HepG2 (cell line): Measurements from ENCODE around the gene MEIG1.
"Not testable (repeated sequence)": the region's sequence is repeated elsewhere in the genome, so short reads cannot be mapped to it uniquely, and the experiment has no call there.

Experiments
- CEBPB ChIP-seq: IDR thresholded peaks from 2 replicates; pipeline ENCODE4 v1.6.1; 2011; ENCODE audit warnings: low read depth, low read length, improper control_type of control experiment, borderline replicate concordance
- CENPX ChIP-seq: sonication (generic); formaldehyde crosslinking; IDR thresholded peaks from 2 replicates; pipeline ENCODE4 v1.9.0; 2021; ENCODE audit warnings: mild to moderate bottlenecking, missing genetic modification reagents, moderate library complexity
- CREM ChIP-seq, 2 experiments: sonication (generic) in 1 of 2; formaldehyde crosslinking in 1 of 2; IDR thresholded peaks; 2 replicates each; pipeline versions ENCODE4 v1.4.0 to v1.6.1; 2016 to 2020; ENCODE audit warnings: antibody characterized with exemption in 1 of 2, mild to moderate bottlenecking in 1 of 2, missing genetic modification reagents in 1 of 2
- CTCF ChIP-seq: sonication (generic); formaldehyde crosslinking; IDR thresholded peaks from 2 replicates; pipeline ENCODE4 v1.5.0; 2020; ENCODE audit warnings: mild to moderate bottlenecking, missing genetic modification reagents, moderate library complexity
- GABPB1 ChIP-seq: IDR thresholded peaks from 2 replicates; pipeline ENCODE4 v1.6.1; 2016; ENCODE audit warnings: mild to moderate bottlenecking, missing genetic modification reagents, moderate library complexity, missing compliant biosample characterization
- JUN ChIP-seq: sonication (generic); formaldehyde crosslinking; IDR thresholded peaks from 2 replicates; pipeline ENCODE4 v1.4.0; 2020; ENCODE audit warnings: mild to moderate bottlenecking, missing genetic modification reagents
- MEIS2 ChIP-seq: sonication (generic); formaldehyde crosslinking; IDR thresholded peaks from 2 replicates; pipeline ENCODE4 v1.9.0; 2021; ENCODE audit warnings: mild to moderate bottlenecking, missing genetic modification reagents
- MXI1 ChIP-seq: IDR thresholded peaks from 3 replicates; pipeline ENCODE4 v1.6.1; 2012; ENCODE audit warnings: low read depth, low read length, inconsistent platforms, borderline replicate concordance
- NR3C1 ChIP-seq: sonication (generic); formaldehyde crosslinking; IDR thresholded peaks from 2 replicates; pipeline ENCODE4 v1.4.0; 2020; ENCODE audit warnings: missing genetic modification reagents
- RAD21 ChIP-seq: fragments of 450-650 bp; formaldehyde crosslinking; IDR thresholded peaks from 2 replicates; pipeline ENCODE4 v1.5.0; 2020; ENCODE audit warnings: mild to moderate bottlenecking
- ZNF24 ChIP-seq: fragments of 450-650 bp; IDR thresholded peaks from 2 replicates; pipeline ENCODE4 v1.6.1; 2017; ENCODE audit warnings: antibody characterized with exemption, mild to moderate bottlenecking
- ZNF598 ChIP-seq: sonication (generic); formaldehyde crosslinking; IDR thresholded peaks from 2 replicates; pipeline ENCODE4 v1.5.1; 2020; ENCODE audit warnings: mild to moderate bottlenecking, missing genetic modification reagents, borderline replicate concordance

- TF ChIP-seq CTCF; MXI1; GABPB1; MEIS2; ZNF598; CENPX (CRISPR knock-in tag); CREM (IDR thresholded peaks at IDR 0.05); CREM (CRISPR knock-in tag; IDR thresholded peaks at IDR 0.05); ZNF24; NR3C1 (CRISPR knock-in tag); JUN (CRISPR knock-in tag); RAD21 (CRISPR knock-in tag); CEBPB: not testable (repeated sequence)
Measured at GRCh38 chr10:15020966-15021365, 61.8 kb downstream of the MEIG1 start.
